PC-3 (cell line): ENCODE measurements around the gene ISCA2.

Source experiments
- EZH2 ChIP-seq: fragments of 300-600 bp; sonication (generic); IDR thresholded peaks from one replicate; pipeline ENCODE4 v1.6.1; 2017; ENCODE audit warnings: antibody characterized with exemption, mild to moderate bottlenecking, low read length; ENCODE audit not compliant: unreplicated experiment
- EZH2phosphoT487 ChIP-seq: fragments of 300-600 bp; sonication (generic); IDR thresholded peaks from 2 replicates; pipeline ENCODE4 v1.6.1; 2018; ENCODE audit warnings: mild to moderate bottlenecking, antibody characterized with exemption, low read length, borderline replicate concordance
- TF ChIP-seq, protein P1 (sequence below): fragments of 300-600 bp; sonication (generic); conservative IDR thresholded peaks from 2 replicates; pipeline ENCODE4 v1.5.1; 2017; ENCODE audit warnings: antibody characterized with exemption, low read depth, mild to moderate bottlenecking, low read length

DNA sequence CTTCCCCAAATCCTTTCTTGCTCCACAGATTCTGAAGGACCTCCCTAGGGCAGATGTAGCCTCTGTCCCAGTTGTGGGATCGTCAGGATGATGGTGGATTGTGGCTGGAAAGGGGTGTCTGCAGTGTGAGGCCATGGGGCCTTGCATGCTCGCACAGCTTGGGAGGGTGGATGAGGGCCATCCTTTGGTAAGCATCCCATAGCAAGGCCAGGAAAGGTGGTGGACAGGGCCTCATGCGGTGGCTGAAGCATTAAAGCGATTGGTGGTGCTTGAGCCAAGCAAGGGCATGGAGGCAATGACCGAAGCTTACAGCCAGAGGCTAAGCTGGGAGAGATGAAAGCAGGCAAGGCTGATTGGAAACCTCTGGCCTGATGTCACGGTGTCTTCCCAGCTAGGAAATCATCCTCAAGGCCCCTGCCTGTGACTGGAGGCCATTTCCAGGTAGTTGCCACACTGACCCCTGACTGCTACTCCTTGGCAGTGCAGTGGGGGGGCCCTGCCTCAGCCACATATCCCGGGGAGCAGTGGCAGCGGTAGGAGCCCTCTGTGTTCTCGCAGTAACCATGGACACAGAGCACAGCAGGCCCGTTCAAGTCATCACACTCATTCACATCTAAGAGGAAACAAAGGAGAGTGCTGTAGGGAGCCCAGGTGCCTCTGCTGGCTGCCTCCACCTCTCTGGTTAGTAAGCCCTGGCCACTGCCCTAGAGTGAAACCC is 7.0 kb downstream of the ISCA2 start:
- TF ChIP-seq EZH2: no peak
- TF ChIP-seq, protein P1, sequence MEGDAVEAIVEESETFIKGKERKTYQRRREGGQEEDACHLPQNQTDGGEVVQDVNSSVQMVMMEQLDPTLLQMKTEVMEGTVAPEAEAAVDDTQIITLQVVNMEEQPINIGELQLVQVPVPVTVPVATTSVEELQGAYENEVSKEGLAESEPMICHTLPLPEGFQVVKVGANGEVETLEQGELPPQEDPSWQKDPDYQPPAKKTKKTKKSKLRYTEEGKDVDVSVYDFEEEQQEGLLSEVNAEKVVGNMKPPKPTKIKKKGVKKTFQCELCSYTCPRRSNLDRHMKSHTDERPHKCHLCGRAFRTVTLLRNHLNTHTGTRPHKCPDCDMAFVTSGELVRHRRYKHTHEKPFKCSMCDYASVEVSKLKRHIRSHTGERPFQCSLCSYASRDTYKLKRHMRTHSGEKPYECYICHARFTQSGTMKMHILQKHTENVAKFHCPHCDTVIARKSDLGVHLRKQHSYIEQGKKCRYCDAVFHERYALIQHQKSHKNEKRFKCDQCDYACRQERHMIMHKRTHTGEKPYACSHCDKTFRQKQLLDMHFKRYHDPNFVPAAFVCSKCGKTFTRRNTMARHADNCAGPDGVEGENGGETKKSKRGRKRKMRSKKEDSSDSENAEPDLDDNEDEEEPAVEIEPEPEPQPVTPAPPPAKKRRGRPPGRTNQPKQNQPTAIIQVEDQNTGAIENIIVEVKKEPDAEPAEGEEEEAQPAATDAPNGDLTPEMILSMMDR: no peak
- TF ChIP-seq EZH2phosphoT487: no peak
